GM23248 (cell line): ENCODE data around the gene GRPEL2.

Source experiments
- EZH2 ChIP-seq: fragments of 200-600 bp; sonication (generic); IDR thresholded peaks from 2 replicates; pipeline ENCODE4 v1.6.1; 2018; ENCODE audit warnings: antibody characterized with exemption, mild to moderate bottlenecking; ENCODE audit not compliant: insufficient read depth, poor library complexity, severe bottlenecking
- EZH2phosphoT487 ChIP-seq: fragments of 200-600 bp; sonication (generic); IDR thresholded peaks from 2 replicates; pipeline ENCODE4 v1.6.1; 2018; ENCODE audit warnings: antibody characterized with exemption, moderate library complexity, mild to moderate bottlenecking, low read depth; ENCODE audit not compliant: insufficient read depth

DNA sequence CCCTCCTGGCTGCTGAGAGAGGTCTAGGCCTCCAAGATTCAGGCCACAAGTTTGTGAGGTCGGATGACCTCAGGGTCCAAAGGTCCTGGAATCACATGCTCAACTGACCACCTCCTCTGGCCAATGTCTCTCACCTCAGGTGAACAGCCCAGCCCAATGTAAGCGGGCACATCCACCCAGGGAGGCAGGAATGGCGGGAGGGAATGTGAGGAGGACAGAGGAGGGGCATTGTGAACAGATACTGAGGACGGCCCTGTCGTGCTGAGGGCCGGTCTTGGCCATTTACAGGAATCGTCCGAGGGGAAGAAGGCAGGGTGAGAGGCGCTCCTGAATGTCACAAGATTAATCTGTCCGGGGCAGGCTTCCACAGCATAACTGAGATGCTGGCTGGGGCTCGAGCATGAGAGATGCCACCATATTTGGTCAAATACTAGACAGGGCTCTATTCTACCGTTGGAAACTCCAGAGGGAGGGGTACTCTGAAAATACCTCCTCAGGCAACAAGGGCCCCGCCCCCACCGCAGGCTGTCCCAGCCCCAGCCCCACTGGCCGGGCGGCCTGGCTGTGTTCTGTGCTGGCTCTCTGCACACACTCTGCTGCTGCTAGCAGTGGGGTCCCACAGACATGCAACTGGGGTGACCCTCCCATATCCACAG is 35.3 kb downstream of the GRPEL2 start:
- TF ChIP-seq EZH2 (no peak), EZH2phosphoT487 (no peak)
